Cardiac muscle cell (in vitro differentiated cells and primary cell): ENCODE results near the gene CHAF1B. TPM values are rescaled to one million over a fixed set of nuclear protein-coding genes. Genes with fewer than 3 reads are reported as not detected.
A peak's percentile ranks its signal among the peaks of the same experiment; 100 is the strongest.
"Not testable (repeated sequence)": the region's sequence is repeated elsewhere in the genome, so short reads cannot be mapped to it uniquely, and the experiment has no call there.

Experiments used
- DNase-seq, 2 donors: peaks; one replicate each; pipeline versions ENCODE4 v3.0.0 to v3.0.0-alpha.2; 2010 to 2017; ENCODE audit warnings: low read depth in 1 of 2, low spot score in 1 of 2
- H3K27ac ChIP-seq: fragments of 200-600 bp; sonication (generic); 2 replicates; pipeline ENCODE4 v1.5.1; 2016
- H3K27me3 ChIP-seq: fragments of 200-600 bp; sonication (generic); 2 replicates; pipeline ENCODE4 v1.6.0; 2016; ENCODE audit warnings: control low read depth
- H3K36me3 ChIP-seq: fragments of 200-600 bp; sonication (generic); 2 replicates; pipeline ENCODE4 v1.5.1; 2016; ENCODE audit warnings: control low read depth
- H3K4me1 ChIP-seq: fragments of 200-600 bp; sonication (generic); 2 replicates; pipeline ENCODE4 v1.8.1; 2017; ENCODE audit warnings: low read depth, mild to moderate bottlenecking, mixed run types
- H3K4me3 ChIP-seq: fragments of 200-600 bp; sonication (generic); 2 replicates; pipeline ENCODE4 v1.5.1; 2016; ENCODE audit warnings: mild to moderate bottlenecking
- H3K9me3 ChIP-seq: fragments of 200-600 bp; sonication (generic); 2 replicates; pipeline ENCODE4 v1.5.1; 2017; ENCODE audit warnings: low read depth, mild to moderate bottlenecking, control low read depth
- polyA plus RNA-seq: library from polyadenylated mRNA; unstranded; fragments of >200 nt; fragmentation: Nextera tagmentation; extraction: Ambion mirVana; gene quantifications from 2 replicates; pipeline ENCODE4 v1.2.1, GENCODE V29; 2016
- total RNA-seq: library from RNA; depleted of rRNA; stranded (reverse); fragments of >200 nt; gene quantifications from 2 replicates; pipeline ENCODE4 v1.2.3, GENCODE V29; 2016
- TF ChIP-seq, protein P1 (sequence below): IDR thresholded peaks from 2 replicates; pipeline ENCODE4 v1.5.1; 2012; ENCODE audit warnings: low read depth, mild to moderate bottlenecking, low read length

The CHAF1B gene
- total RNA-seq (2.6 and 3.1 TPM in 2 replicates), polyA plus RNA-seq (2.4 and 5.0 TPM in 2 replicates)

DNA sequence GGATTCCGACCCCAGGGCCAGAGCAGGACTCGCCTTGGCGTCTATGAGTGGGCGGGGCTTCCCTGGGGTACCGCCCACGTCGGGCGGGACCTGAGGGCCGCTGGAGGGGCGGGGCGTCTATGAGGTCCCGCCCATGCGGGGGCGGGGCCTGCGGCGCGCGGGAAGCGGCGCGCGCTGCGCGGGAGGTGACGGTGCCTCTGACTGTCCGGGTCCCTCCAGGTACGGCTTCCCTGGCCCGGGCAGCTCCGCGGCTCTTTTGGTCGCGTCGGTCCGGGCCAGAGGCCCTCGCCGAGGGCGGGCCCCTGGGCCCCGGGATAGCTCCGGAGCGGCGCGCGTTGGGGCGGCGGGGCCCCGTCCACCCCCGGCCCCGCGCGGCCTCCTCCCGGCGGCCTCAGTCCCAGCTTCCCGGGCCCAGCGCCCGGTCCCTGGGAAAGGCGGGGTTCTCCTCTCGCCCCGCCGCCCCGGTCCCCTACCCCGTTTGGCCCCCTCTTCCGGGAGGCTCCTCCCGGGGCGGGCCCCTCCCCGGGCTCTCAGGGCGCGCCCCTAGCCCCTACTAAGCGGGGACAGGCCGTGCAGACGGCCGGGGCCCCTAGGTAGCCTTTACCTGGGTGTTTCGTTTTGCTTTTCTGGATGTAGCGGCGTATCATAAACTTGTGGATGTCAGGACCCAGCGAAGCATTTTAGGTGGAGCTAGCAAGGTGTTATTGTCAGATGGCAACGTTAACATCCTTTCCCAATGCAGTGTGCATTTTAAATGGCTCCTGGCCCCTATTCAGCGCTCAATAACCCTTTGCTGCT lies at the start of gene CHAF1B:
TSS of gene CHAF1B (plus strand) at position 160 of the 798 bp plus-strand sequence. CDS start 745 bp downstream, outside the sequence.
- TF ChIP-seq, protein P1, sequence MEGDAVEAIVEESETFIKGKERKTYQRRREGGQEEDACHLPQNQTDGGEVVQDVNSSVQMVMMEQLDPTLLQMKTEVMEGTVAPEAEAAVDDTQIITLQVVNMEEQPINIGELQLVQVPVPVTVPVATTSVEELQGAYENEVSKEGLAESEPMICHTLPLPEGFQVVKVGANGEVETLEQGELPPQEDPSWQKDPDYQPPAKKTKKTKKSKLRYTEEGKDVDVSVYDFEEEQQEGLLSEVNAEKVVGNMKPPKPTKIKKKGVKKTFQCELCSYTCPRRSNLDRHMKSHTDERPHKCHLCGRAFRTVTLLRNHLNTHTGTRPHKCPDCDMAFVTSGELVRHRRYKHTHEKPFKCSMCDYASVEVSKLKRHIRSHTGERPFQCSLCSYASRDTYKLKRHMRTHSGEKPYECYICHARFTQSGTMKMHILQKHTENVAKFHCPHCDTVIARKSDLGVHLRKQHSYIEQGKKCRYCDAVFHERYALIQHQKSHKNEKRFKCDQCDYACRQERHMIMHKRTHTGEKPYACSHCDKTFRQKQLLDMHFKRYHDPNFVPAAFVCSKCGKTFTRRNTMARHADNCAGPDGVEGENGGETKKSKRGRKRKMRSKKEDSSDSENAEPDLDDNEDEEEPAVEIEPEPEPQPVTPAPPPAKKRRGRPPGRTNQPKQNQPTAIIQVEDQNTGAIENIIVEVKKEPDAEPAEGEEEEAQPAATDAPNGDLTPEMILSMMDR: no peak
- no peak within 1 kb of the TSS for H3K27ac ChIP-seq
- peak; percentile 80 to 91 for DNase-seq

DNA sequence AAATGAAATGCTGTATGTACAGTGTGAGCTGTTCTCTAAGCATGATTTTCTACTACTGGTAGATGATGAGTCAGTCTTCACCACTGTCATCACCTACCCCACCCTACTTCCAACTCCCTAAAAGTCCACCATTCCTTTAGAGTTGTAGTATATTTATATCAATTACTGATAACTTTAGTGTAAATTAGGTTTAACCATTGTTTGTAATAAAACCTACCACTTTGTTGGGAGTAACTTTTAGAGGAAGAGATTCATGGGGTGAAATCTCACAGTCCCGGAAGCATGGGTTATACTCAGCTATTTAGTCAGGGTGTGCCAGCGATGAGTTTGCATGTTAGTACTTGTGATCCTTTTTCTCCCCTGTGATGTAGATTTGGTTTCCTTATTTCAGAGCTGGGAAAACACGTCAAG lies 48.1 kb upstream of the CHAF1B start:
- no peaks in the 10 kb centered on the region for H3K27me3 ChIP-seq
- no peaks in the 10 kb centered on the region for H3K4me1 ChIP-seq
- H3K36me3 ChIP-seq: peaks cover 51% of the 10 kb centered on the region
- H3K4me3 ChIP-seq: no peak overlapping the region
- no peaks in the 10 kb centered on the region for H3K9me3 ChIP-seq
- no peak overlapping the region for H3K27ac ChIP-seq
- DNase-seq: peak in 1 of 2 donors; percentile 53
- TF ChIP-seq, protein P1: no peak

More for the DNA sequence above, at the start of gene CHAF1B:
- H3K36me3 ChIP-seq: no peaks in the 10 kb centered on the region
- no peaks in the 10 kb centered on the region for H3K27me3 ChIP-seq
- peak within 1 kb of the TSS; percentile 50 for H3K4me3 ChIP-seq
- H3K4me1 ChIP-seq: no peaks in the 10 kb centered on the region
- no peaks in the 10 kb centered on the region for H3K9me3 ChIP-seq

- no peaks in the 10 kb centered on the region for H3K9me3 ChIP-seq
- DNase-seq: peak in 1 of 2 donors; percentile 20
- TF ChIP-seq, protein P1: no peak
- H3K27ac ChIP-seq: no peak overlapping the region
- peaks cover 62% of the 10 kb centered on the region for H3K36me3 ChIP-seq
- no peaks in the 10 kb centered on the region for H3K27me3 ChIP-seq
- no peaks in the 10 kb centered on the region for H3K4me1 ChIP-seq
- H3K4me3 ChIP-seq: no peak overlapping the region
Measured at GRCh38 chr21:36338975-36339374, 46.2 kb upstream of the CHAF1B start.

DNA sequence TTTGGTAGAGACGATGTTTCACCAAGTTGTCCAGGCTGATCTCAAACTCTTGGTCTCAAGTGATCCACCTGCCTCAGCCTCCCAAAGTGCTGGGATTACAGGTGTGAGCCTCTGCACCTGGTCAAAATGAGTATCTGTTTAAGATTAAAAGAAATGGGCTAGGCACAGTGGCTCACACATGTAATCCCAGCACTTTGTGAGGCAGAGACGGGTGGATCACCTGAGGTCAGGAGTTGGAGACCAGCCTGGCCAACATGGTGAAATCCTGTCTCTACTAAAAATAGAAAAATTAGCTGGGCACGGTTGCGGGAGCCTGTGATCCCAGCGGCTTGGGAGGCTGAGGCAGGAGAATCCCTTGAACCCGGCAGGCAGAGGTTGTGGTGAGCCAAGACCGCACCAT lies 42.6 kb upstream of the CHAF1B start:
- H3K27me3 ChIP-seq: not testable (repeated sequence)
- H3K36me3 ChIP-seq: peaks cover 76% of the 10 kb centered on the region

DNA sequence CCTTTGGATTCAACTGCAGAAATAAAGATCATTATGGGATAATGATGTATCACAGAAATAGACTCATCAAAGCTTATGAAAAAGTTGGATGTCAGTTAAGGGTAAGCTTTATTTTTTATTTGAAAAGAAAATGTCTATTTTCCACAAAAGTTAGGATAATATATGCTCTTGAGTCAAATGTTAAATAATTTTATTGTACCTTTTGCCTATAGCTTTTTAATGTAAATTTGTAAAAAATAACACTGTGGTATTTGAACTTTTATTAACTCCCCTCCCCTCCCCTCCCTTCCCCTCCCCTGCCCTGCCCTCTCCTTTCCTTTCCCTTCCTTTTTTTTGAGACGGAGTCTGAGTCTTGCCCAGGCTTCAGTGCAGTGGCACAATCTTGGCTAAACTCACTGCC lies 40.3 kb upstream of the CHAF1B start:
- Histone ChIP-seq H3K9me3 (no peaks in the 10 kb centered on the region), H3K27ac (no peak overlapping the region), H3K4me1 (no peaks in the 10 kb centered on the region), H3K27me3 (no peaks in the 10 kb centered on the region), H3K36me3 (peaks cover 79% of the 10 kb centered on the region), H3K4me3 (no peak overlapping the region)
- no peak for DNase-seq
- TF ChIP-seq, protein P1: no peak

More for the DNA sequence above, 42.6 kb upstream of the CHAF1B start:
- not testable (repeated sequence) for H3K9me3 ChIP-seq, H3K4me3 ChIP-seq, DNase-seq, H3K4me1 ChIP-seq, H3K27ac ChIP-seq

DNA sequence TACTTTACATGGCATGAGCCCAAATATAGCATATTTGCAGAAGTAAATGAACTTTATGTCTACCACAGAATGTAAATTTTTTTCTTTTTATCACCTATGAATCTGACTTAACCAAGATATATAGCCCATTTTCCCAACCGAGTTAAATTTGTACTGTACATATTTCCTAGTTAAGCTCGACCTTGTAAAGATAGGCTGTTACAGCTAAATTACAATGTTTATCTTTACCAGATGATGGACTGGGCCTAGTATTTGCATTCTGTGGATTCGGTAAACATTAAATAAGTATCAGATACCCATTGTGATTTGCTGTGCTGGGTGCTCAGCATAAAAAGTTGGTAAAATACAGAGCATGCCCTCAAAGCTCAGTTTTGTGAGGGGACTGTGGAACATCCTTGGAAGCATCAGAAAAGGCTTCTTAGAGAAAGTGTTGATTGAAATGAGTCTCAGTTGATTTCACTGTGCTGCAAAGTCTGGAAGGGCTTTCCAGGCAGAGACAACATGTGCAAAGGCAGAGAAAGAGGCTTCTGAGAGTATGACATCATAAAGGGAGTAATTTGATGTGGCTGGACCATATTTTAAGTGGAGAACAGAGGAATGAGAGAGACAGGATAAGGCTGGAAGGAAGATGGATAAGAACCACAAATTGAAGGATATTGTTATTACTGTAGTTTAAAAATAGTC lies 37.8 kb upstream of the CHAF1B start:
- TF ChIP-seq, protein P1: no peak
- Histone ChIP-seq H3K36me3 (peaks cover 71% of the 10 kb centered on the region), H3K4me1 (no peaks in the 10 kb centered on the region), H3K9me3 (no peaks in the 10 kb centered on the region), H3K4me3 (no peak overlapping the region), H3K27ac (no peak overlapping the region), H3K27me3 (no peaks in the 10 kb centered on the region)
- peak in 1 of 2 donors; percentile 8 for DNase-seq
